Activated gamma-delta T cell (primary cell): ENCODE measurements around the gene MAMSTR.
"Not testable (repeated sequence)": the region's sequence is repeated elsewhere in the genome, so short reads cannot be mapped to it uniquely, and the experiment has no call there.

ENCODE experiments used
- DNase-seq: peaks from one replicate; lab custom pipeline; 2025; lab: John Stamatoyannopoulos, UW

MAMSTR gene

GRCh38 chr19:48687776-48688175 is 31.7 kb downstream of the MAMSTR start:
- no peak for DNase-seq

- not testable (repeated sequence) for DNase-seq
Measured at GRCh38 chr19:48686637-48687036, 32.9 kb downstream of the MAMSTR start.

DNA sequence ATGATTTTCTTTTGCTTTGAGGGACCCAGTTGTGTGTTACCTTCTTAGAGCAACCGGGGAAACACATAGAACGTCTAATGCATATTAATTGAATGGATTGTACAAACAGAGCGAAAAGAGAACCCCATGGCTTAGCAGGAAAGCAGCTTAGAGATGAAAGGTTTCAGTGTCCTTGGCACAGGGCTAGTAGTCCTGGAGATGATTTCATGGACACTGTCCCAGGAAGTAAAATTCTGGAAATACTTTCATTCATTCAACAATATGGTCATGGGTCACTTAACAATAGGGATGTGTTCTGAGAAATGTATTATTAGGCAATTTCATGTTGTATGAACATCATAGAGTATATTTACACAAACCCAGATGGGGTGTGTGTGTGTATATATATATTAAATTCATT is 33.4 kb downstream of the MAMSTR start:
- no peak for DNase-seq

GRCh38 chr19:48685583-48685982 is 33.9 kb downstream of the MAMSTR start:
- DNase-seq = no peak

- DNase-seq = no peak
Measured at GRCh38 chr19:48683349-48683748, 36.2 kb downstream of the MAMSTR start.

- no peak for DNase-seq
Measured at GRCh38 chr19:48681127-48681470, 38.4 kb downstream of the MAMSTR start.

GRCh38 chr19:48680436-48681126 is 38.9 kb downstream of the MAMSTR start:
- DNase-seq = no peak

GRCh38 chr19:48680006-48680405 is 39.5 kb downstream of the MAMSTR start:
- DNase-seq = not testable (repeated sequence)

GRCh38 chr19:48678201-48678600 is 41.3 kb downstream of the MAMSTR start:
- DNase-seq = no peak

DNA sequence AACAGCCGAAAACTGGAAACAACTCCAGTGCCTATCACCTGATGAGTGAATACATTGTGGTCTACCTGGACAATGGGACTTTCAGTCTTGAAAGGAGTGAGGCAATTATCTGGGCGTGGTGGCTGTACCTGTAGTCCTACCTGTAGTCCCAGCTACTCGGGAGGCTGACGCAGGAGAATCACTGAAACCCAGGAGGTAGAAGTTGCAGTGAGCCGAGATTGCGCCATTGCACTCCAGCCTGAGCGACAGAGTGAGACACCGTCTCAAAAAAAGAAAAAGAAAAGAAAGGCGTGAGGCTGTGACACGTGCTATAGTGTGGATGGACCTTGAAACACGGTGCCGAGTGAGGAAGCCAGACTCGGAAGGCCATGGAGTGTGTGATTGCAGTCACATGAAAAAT is 42.6 kb downstream of the MAMSTR start:
- no peak for DNase-seq

DNA sequence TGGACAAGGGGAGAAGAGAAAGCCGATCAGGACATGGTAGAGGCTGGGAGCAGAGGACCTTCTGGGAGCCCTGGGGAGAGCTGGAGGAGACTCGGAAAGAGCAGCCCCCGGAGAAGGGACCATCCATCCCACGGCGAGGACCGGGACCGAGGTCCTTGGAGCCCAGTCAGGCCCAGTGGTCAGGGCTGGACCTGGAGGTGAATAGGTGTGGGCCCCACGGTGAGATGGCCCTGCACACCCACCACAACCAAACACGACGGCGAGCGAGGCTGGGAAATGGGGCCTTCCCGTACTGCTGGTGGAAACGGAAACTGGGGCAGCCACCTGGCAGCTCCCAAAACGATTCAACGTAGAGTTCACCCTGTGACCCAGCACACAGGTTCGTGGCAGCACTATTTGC is 43.0 kb downstream of the MAMSTR start:
- no peak for DNase-seq

DNA sequence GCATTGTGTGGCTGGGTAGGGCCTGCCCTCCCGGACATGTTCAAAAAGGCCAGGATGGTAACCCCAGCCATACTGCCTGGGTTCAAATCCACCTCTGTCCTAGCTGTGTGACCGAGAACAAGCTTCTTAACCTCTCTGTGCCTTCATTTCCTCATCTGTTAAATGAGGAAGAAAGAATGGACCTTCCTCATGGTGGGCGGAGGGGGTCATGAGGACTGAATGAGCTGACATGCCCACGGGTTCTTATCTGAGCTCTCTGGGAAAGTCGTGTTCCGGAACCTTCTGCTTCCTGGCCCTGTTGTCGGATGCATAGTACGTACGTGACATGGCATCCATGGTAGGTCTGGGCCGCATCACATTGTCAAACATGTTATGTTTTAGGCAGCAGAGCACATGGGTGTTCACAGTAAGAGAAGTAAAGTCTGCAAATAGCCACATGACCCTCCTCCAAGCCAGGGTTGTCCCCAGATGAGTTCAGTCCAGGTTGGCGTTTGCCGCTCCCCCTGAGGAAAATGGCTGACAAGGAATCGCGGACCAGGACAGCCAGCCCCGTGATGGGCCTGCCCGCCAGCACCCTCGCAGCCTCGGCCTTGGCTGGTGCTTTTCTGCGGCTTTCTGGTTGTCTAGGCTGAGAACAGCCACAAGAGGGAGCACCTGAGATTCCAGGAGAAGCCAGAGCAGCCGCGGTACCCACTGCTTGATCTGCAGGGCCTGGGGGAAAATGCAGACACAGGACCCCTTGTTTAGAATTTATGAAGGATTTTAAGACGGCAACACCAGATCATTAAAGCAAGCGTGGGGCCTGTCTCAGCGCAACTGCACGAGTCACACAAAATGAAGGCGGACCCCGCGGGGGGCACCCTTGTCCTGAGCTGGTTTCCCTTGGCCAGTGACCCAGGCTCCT is 44.4 kb downstream of the MAMSTR start:
- DNase-seq = no peak

- DNase-seq = no peak
Measured at GRCh38 chr19:48674216-48674809, 45.2 kb downstream of the MAMSTR start.

DNA sequence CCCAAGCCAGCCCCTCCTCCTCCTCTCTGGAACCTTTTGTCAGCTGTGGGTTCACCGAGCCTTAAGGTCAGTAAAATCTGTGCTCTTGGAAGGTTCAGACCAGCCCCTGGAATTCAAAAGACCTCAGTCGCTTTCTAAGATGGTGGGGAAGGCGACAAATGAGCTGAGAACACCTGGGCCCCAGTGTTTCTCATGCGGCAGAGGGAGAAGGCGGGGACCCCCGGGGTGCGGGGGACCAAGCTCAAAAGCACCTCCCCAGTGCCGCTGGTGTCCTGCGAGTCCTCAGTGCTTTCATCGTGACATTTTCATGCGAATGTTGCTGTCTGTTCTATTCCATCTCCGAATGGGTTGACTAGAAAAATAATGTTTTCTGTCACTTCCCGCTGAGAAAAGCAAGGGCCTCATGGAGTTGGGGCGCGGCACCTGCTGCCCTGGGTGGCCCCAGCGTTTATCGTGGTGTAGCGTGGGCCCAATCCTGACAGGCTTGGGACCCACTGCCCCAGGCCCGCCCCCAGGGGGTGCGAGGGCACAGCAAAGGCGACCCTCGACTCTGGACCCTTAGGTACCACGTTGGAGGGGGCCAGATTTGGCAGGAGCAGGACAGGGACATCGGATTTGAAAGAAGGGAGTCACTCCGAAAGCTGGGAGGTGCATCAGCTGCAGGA is 46.0 kb downstream of the MAMSTR start:
- no peak for DNase-seq

GRCh38 chr19:48672994-48673393 is 46.5 kb downstream of the MAMSTR start, which contains the start of gene NTN5:
Gene NTN5 (minus strand): TSS chr19:48673017. CDS start chr19:48670986, 2,031 bp downstream.
- no peak for DNase-seq

DNA sequence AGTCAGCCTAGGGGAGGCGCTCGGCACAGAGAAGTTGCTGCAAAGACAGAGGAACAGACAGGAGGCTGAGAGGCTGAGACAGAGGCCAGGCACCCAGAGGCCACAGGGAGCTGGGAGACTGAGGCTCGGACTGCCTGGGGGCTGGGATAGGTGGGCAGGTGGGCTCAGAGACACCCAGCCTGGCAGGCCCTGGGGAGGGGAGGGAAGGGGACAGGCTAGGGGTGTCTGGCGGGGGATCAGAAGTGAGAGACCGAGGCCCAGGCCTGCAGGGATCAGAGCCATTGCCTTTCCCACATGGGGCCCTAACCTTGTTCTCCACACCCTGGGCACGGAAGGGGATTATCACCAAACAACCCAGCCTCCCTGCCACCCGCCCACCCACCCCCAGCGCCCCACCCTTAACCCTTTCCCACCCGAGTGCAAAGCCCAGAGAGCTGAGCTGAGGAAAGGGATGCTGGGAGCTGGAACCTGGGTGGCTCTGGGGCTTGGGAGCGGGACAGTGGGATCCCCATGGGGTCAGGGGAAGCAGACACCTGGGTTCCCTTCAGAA is 48.0 kb downstream of the MAMSTR start:
- no peak for DNase-seq

GRCh38 chr19:48670699-48671445 is 48.7 kb downstream of the MAMSTR start:
- no peak for DNase-seq

DNA sequence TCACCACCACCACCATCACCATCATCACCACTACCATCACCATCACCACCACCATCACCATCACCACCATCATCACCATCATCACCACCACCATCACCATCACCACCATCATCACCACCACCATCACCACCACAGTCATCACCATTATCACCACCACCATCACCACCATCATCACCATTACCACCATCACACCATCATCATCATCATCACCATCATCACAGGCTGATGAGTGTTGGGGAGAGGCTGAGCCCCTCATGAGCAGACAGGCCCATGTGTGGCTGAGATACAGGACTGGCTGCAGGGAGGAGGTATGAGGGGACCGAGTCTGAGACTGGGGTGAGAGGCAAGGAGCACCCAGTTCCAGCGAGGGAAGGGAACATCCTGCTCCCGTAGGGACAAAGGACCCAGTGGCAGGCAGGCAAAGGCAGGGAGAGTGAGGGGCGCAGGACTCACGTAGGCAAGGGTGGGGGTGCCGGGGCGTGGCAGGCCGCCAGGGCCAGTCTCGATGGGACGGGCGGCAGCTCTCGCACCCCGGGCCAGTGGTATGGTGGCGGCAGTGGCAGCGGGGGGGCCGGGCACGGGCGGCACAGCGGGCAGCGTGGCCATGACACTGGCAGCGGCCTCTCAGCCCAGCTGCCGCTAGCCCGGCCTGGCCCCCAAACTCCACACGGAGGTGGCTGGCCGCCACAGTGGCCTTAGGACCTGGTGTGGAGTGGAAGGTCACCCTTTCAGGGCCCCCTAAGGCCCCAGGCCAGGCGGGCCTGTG is 49.4 kb downstream of the MAMSTR start:
- DNase-seq = no peak

DNA sequence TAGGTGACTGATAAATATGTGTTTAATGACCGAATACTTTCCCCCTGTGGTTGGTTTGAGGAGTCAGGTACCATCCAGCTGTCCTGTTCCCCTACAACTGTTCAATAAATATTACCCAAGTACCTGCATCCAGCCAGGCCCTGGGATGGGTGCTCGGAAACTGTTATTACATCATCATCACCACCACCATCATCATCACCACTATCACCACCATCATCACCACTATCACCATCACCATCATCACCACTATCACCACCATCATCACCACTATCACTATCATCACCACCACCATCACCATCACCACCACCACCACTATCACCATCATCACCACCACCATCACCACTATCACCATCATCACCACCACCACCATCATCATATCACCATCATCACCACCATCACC is 50.8 kb downstream of the MAMSTR start:
- DNase-seq = no peak

DNA sequence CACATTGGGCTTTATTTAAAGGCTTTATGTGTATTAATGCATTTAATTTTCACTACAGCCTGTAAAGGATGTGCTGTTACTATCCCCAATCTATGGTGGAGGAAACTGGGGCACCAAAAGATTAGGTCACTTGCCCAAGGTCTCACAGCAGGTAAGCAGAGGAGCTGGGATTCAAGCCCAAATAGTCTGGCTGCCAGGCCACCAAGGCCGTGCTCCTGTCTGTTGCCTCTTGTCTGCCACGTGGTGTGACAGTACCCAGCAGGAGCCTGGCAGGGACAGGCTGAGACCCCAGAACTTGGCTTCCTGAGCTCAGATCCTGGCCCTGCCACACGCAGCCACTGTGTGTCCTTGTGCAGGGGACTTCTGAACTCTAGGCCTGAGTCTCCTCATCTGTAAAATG is 51.2 kb downstream of the MAMSTR start:
- DNase-seq = no peak

DNA sequence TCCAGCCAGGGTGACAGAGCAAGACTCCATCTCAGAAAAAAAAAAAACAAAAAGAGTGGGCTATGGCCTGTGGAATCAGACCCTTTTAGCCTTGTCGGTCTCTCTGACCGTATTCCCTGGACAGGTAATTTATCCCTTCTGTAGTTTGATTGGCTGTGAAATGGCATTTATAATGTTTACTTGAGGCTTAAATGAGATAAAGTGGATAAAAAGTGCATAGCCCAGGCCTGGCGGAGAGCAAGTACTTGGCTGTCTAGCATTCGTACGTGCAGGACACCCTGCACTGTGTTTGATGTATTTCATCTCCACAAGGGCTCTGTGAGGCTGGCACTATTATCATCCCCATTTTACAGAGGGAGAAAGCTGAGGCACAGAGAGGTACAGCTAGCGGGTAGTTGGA is 53.7 kb downstream of the MAMSTR start:
- DNase-seq = no peak
